GM21737 (cell line): ENCODE results near the gene ARID1B.

Experiments
- ATAC-seq: cut with Tn5 transposase; IDR thresholded peaks from one replicate; pipeline ENCODE4 v1.9.1; 2021; ENCODE audit warnings: mild to moderate bottlenecking, moderate library complexity; ENCODE audit not compliant: unreplicated experiment

ARID1B gene

GRCh38 chr6:156954816-156955215, 177.6 kb downstream of the ARID1B start:
- ATAC-seq = no peak

- no peak for ATAC-seq
These were observed 178.5 kb downstream of the ARID1B start for GRCh38 chr6:156955494-156956183.

GRCh38 chr6:156956286-156956685, 179.1 kb downstream of the ARID1B start:
- ATAC-seq = no peak

GRCh38 chr6:156957931-156958547, 180.9 kb downstream of the ARID1B start:
- ATAC-seq = no peak

- ATAC-seq = no peak
These were observed 183.3 kb downstream of the ARID1B start for GRCh38 chr6:156960525-156960924.

- no peak for ATAC-seq
These were observed 184.2 kb downstream of the ARID1B start for GRCh38 chr6:156961282-156961892.

- no peak for ATAC-seq
These were observed 186.8 kb downstream of the ARID1B start for GRCh38 chr6:156963712-156964700.

- no peak for ATAC-seq
These were observed 190.7 kb downstream of the ARID1B start for GRCh38 chr6:156967852-156968251.

GRCh38 chr6:156969233-156969632, 192.1 kb downstream of the ARID1B start:
- no peak for ATAC-seq

GRCh38 chr6:156970595-156971112, 193.5 kb downstream of the ARID1B start:
- no peak for ATAC-seq

- ATAC-seq = no peak
These were observed 194.1 kb downstream of the ARID1B start for GRCh38 chr6:156971153-156971885.

GRCh38 chr6:156972145-156972544, 195.0 kb downstream of the ARID1B start:
- ATAC-seq = no peak

GRCh38 chr6:156974830-156975261, 197.7 kb downstream of the ARID1B start:
- no peak for ATAC-seq

- no peak for ATAC-seq
These were observed 198.2 kb downstream of the ARID1B start for GRCh38 chr6:156975414-156975813.

GRCh38 chr6:156976216-156977127, 199.3 kb downstream of the ARID1B start:
- no peak for ATAC-seq

GRCh38 chr6:156977527-156978291, 200.5 kb downstream of the ARID1B start:
- no peak for ATAC-seq

- ATAC-seq = peak; percentile 46
These were observed 201.8 kb downstream of the ARID1B start for GRCh38 chr6:156978948-156979347.

GRCh38 chr6:156980515-156980914, 203.3 kb downstream of the ARID1B start:
- ATAC-seq = no peak
